GM21576 (cell line): ENCODE data around the gene CTBP2.

Experiments
- ATAC-seq: cut with Tn5 transposase; IDR thresholded peaks from one replicate; pipeline ENCODE4 v1.9.1; 2021; ENCODE audit warnings: mild to moderate bottlenecking, moderate library complexity; ENCODE audit not compliant: unreplicated experiment

The CTBP2 gene

GRCh38 chr10:125147971-125148439 is 12.4 kb downstream of the CTBP2 start:
- no peak for ATAC-seq

GRCh38 chr10:125146791-125147579 is 13.4 kb downstream of the CTBP2 start:
- ATAC-seq: no peak

- no peak for ATAC-seq
Measured at GRCh38 chr10:125145636-125146035, 14.7 kb downstream of the CTBP2 start.

- no peak for ATAC-seq
Measured at GRCh38 chr10:125144693-125145623, 15.4 kb downstream of the CTBP2 start.

- ATAC-seq: no peak
Measured at GRCh38 chr10:125144206-125144605, 16.2 kb downstream of the CTBP2 start.

- ATAC-seq: no peak
Measured at GRCh38 chr10:125142946-125143345, 17.4 kb downstream of the CTBP2 start.

- no peak for ATAC-seq
Measured at GRCh38 chr10:125141860-125142484, 18.4 kb downstream of the CTBP2 start.

GRCh38 chr10:125141150-125141859 is 19.1 kb downstream of the CTBP2 start:
- ATAC-seq: no peak

- no peak for ATAC-seq
Measured at GRCh38 chr10:125140151-125140550, 20.2 kb downstream of the CTBP2 start.

- no peak for ATAC-seq
Measured at GRCh38 chr10:125137601-125138438, 22.5 kb downstream of the CTBP2 start.

GRCh38 chr10:125136087-125136486 is 24.3 kb downstream of the CTBP2 start:
- ATAC-seq: no peak

GRCh38 chr10:125135771-125136035 is 24.7 kb downstream of the CTBP2 start:
- no peak for ATAC-seq

- no peak for ATAC-seq
Measured at GRCh38 chr10:125134916-125135770, 25.2 kb downstream of the CTBP2 start.

GRCh38 chr10:125134483-125134848 is 25.9 kb downstream of the CTBP2 start:
- ATAC-seq: no peak

- ATAC-seq: no peak
Measured at GRCh38 chr10:125133696-125134482, 26.5 kb downstream of the CTBP2 start.

GRCh38 chr10:125132344-125132743 is 28.0 kb downstream of the CTBP2 start:
- ATAC-seq: no peak

GRCh38 chr10:125130916-125131315 is 29.4 kb downstream of the CTBP2 start:
- ATAC-seq: no peak

GRCh38 chr10:125130260-125130659 is 30.1 kb downstream of the CTBP2 start:
- ATAC-seq: no peak
